ENCODE data around the gene TGFA. TPM values are rescaled to one million over a fixed set of nuclear protein-coding genes. Genes with fewer than 3 reads are reported as not detected.

Gene TGFA
- total RNA-seq, 1 experiment from 2014 or later: 50.1 TPM

GRCh38 chr2:70566464-70566863 lies 12.8 kb upstream of the TGFA start:
- ChIA-PET CTCF (interaction anchor here (1.9 kb wide), 1 partner anchor 9 kb away, joined by 6 read pairs; no protein-coding TSS in a partner anchor), RAD21 (ENCODE audit: low non-redundant PET in 1 of 2, low total read pairs in 2 of 2, uncharacterized antibody in 2 of 2, unreplicated experiment in 2 of 2) (no interaction called here), POLR2A (no interaction called here)
- Histone ChIP-seq H3K27me3 (ENCODE audit: insufficient read depth, low read length) (no peaks in the 10 kb centered on the region), H3K4me1 (ENCODE audit: control insufficient read depth in 1 of 2, insufficient read depth in 2 of 2, low read length in 2 of 2) (peaks cover 12 to 26% of the 10 kb centered on the region in 2 experiments), H2AFZ (ENCODE audit: low read depth, low read length, poor library complexity, severe bottlenecking) (no peak overlapping the region), H3K9ac (ENCODE audit: low read length) (no peak overlapping the region), H3K36me3 (ENCODE audit: control insufficient read depth in 1 of 2, insufficient read depth in 2 of 2, low read length in 2 of 2) (no peaks in the 10 kb centered on the region), H3K27ac (ENCODE audit: low read depth, low read length) (no peak overlapping the region), H3K4me3 (replicated peaks in 1 of 2; ENCODE audit: low read depth in 1 of 2, low read length in 2 of 2) (no peak overlapping the region), H4K20me1 (ENCODE audit: insufficient read depth) (no peaks in the 10 kb centered on the region), H3K4me2 (ENCODE audit: low read length) (no peak overlapping the region), H3K9me2 (ENCODE audit: insufficient read depth) (no peaks in the 10 kb centered on the region), H3K79me2 (ENCODE audit: insufficient read depth, low read length) (no peaks in the 10 kb centered on the region), H3K9me3 (ENCODE audit: control insufficient read depth in 1 of 2, insufficient read depth in 1 of 2, low read depth in 1 of 2, low read length in 2 of 2) (no peaks in the 10 kb centered on the region)
- ATAC-seq: no peak
- no peak for DNase-seq (ENCODE audit: low read depth, low spot score)
- TF ChIP-seq SIN3A (IDR thresholded peaks at IDR 0.05; ENCODE audit: low read depth) (no peak), YY1 (IDR thresholded peaks at IDR 0.05; ENCODE audit: extremely low read depth, insufficient replicate concordance, low read depth, low read length) (no peak), EGR1 (IDR thresholded peaks at IDR 0.05; ENCODE audit: low read depth) (no peak), EZH2 (IDR thresholded peaks at IDR 0.05) (no peak), RAD21 (IDR thresholded peaks at IDR 0.05; ENCODE audit: low read depth) (no peak), CBX3 (IDR thresholded peaks at IDR 0.05; ENCODE audit: low read depth) (no peak), JUND (IDR thresholded peaks at IDR 0.05) (no peak), FOSL1 (IDR thresholded peaks at IDR 0.05; ENCODE audit: low read depth) (no peak), ZNF274 (IDR thresholded peaks at IDR 0.05; ENCODE audit: low read depth, low read length) (no peak), ZFX (IDR thresholded peaks at IDR 0.05) (no peak), SP1 (IDR thresholded peaks at IDR 0.05; ENCODE audit: low read depth) (no peak), ELF1 (IDR thresholded peaks at IDR 0.05; ENCODE audit: borderline replicate concordance, low read depth) (no peak)
- TF ChIP-seq, protein P1, sequence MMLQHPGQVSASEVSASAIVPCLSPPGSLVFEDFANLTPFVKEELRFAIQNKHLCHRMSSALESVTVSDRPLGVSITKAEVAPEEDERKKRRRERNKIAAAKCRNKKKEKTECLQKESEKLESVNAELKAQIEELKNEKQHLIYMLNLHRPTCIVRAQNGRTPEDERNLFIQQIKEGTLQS (IDR thresholded peaks at IDR 0.05): no peak
- TF ChIP-seq, protein P2, sequence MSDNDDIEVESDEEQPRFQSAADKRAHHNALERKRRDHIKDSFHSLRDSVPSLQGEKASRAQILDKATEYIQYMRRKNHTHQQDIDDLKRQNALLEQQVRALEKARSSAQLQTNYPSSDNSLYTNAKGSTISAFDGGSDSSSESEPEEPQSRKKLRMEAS (IDR thresholded peaks at IDR 0.05): no peak
- TF ChIP-seq, protein P3, sequence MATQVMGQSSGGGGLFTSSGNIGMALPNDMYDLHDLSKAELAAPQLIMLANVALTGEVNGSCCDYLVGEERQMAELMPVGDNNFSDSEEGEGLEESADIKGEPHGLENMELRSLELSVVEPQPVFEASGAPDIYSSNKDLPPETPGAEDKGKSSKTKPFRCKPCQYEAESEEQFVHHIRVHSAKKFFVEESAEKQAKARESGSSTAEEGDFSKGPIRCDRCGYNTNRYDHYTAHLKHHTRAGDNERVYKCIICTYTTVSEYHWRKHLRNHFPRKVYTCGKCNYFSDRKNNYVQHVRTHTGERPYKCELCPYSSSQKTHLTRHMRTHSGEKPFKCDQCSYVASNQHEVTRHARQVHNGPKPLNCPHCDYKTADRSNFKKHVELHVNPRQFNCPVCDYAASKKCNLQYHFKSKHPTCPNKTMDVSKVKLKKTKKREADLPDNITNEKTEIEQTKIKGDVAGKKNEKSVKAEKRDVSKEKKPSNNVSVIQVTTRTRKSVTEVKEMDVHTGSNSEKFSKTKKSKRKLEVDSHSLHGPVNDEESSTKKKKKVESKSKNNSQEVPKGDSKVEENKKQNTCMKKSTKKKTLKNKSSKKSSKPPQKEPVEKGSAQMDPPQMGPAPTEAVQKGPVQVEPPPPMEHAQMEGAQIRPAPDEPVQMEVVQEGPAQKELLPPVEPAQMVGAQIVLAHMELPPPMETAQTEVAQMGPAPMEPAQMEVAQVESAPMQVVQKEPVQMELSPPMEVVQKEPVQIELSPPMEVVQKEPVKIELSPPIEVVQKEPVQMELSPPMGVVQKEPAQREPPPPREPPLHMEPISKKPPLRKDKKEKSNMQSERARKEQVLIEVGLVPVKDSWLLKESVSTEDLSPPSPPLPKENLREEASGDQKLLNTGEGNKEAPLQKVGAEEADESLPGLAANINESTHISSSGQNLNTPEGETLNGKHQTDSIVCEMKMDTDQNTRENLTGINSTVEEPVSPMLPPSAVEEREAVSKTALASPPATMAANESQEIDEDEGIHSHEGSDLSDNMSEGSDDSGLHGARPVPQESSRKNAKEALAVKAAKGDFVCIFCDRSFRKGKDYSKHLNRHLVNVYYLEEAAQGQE (IDR thresholded peaks at IDR 0.05; ENCODE audit: low read depth): no peak
- intact Hi-C loops (cut with micrococcal nuclease): no loop called here
- no TSS peak for BruUV-seq (replicated peaks)

All from HCT116 (cell line).